HG02981 (cell line): Measurements from ENCODE around the gene ACKR1.

Experiments used
- ATAC-seq: cut with Tn5 transposase; IDR thresholded peaks from one replicate; pipeline ENCODE4 v1.9.1; 2021; ENCODE audit warnings: mild to moderate bottlenecking, moderate library complexity; ENCODE audit not compliant: unreplicated experiment

Gene ACKR1

GRCh38 chr1:159218649-159219636, 14.3 kb downstream of the ACKR1 start:
- ATAC-seq = no peak

GRCh38 chr1:159222075-159222865, 17.6 kb downstream of the ACKR1 start:
- ATAC-seq = no peak

GRCh38 chr1:159223004-159223403, 18.3 kb downstream of the ACKR1 start:
- ATAC-seq = no peak

GRCh38 chr1:159228554-159228953, 23.9 kb downstream of the ACKR1 start:
- ATAC-seq = no peak

- ATAC-seq = no peak
Measured at GRCh38 chr1:159229260-159229885, 24.7 kb downstream of the ACKR1 start.

- ATAC-seq = no peak
Measured at GRCh38 chr1:159229896-159230295, 25.2 kb downstream of the ACKR1 start.

GRCh38 chr1:159239551-159240220, 35.0 kb downstream of the ACKR1 start:
- ATAC-seq = peak; percentile 75

- no peak for ATAC-seq
Measured at GRCh38 chr1:159247266-159247665, 42.6 kb downstream of the ACKR1 start.

- ATAC-seq = no peak
Measured at GRCh38 chr1:159248311-159248710, 43.6 kb downstream of the ACKR1 start.

- no peak for ATAC-seq
Measured at GRCh38 chr1:159250638-159251216, 46.1 kb downstream of the ACKR1 start.
